IPS-18c (cell line): ENCODE data around the gene CLEC4D.
"Not testable (repeated sequence)": the region's sequence is repeated elsewhere in the genome, so short reads cannot be mapped to it uniquely, and the experiment has no call there.

Experiments used
- H3K4me3 ChIP-seq: 2 replicates; pipeline ENCODE4 v1.7.0; 2013; ENCODE audit warnings: low read depth, mild to moderate bottlenecking, low read length, moderate library complexity; ENCODE audit not compliant: insufficient read depth
- H3K9me3 ChIP-seq: one replicate; pipeline ENCODE4 v1.6.1; 2013; ENCODE audit warnings: mild to moderate bottlenecking, low read length, moderate library complexity; ENCODE audit not compliant: control insufficient read depth, insufficient read depth

Gene CLEC4D

DNA sequence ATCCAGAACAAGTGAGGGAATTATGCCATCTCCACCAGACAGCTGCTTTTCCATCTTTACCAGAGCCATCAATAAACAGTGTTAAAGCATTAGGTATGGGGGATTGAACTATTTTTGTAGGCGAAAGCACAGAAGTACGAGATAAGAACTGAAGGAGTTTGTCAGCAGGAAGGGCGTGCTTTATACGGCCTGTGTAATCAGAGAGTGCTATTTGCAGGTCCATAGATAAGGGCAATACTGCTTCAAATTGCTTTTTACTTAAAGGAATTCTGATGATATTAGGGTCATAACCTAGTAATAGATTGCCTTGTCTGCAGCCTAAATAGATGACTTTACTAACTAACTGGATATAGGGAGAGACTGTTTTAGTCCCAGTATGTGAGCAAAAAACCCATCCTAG, 47.7 kb downstream of the CLEC4D start:
- 0 out of 2 replicates have a peak overlapping the region, but pooled peaks have one; percentile 10 for H3K4me3 ChIP-seq
- H3K9me3 ChIP-seq = no peaks in the 10 kb centered on the region

GRCh38 chr12:8562310-8562709, 49.0 kb downstream of the CLEC4D start:
- Histone ChIP-seq H3K4me3 (no peak overlapping the region), H3K9me3 (no peaks in the 10 kb centered on the region)

DNA sequence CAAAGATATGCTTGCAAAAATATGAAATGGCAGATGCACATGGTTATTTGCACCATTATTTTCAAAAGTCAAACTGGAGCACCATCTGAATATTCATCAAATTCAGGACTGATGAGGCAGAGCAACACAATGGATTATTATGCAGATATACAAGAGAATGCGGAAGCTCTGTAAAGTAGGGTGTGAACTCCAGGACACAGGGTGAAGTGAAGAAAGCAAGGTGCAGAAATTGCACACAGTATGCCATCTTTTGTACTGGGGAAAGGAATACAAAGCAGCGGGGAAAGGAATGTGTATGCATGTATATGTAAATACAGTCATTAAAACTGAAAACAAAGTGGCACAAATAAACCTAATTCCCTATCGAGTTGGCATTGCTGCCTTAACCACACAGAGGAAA, 50.1 kb downstream of the CLEC4D start:
- H3K9me3 ChIP-seq = no peaks in the 10 kb centered on the region

DNA sequence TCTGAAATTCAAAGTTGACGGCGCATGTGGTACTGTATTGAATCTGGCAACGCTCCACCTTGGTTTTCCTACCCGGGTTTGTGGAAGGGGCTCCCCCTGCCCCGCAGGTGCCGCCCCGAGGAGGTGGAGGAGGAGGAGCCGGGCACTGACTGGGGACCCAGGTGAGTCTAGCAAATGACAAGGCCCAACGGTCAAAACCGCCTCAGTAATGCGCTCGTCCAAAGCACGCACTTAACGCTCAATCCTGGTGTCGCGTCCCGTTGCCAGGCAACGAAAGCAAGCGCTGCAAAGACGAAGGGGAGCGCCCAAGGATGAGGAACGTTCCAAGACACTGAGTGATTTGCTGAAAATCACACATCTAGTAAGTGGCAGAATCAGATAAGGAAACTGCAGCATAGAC, 51.4 kb downstream of the CLEC4D start:
- H3K4me3 ChIP-seq = no peak overlapping the region
- H3K9me3 ChIP-seq = no peaks in the 10 kb centered on the region

More for the DNA sequence above, 50.1 kb downstream of the CLEC4D start:
- H3K4me3 ChIP-seq = no peak overlapping the region

DNA sequence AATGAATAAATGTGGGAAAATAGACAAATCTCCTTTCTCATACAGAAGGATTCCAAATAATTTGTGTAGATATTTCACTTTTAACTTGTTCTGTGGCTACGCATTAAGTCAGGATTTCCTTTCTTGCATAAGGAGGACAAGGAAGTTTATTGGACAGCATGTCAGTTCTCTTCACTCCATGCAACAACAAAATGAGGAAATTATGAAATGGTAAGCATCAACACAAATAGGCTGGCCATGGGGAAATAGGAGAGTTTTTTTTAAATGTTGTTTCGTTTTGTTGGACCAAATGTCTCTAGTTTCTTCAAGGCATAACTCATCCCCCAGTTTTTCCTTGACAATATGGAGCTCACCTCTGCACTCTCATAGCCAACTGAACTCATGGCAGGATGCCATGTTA, 52.7 kb downstream of the CLEC4D start:
- not testable (repeated sequence) for H3K9me3 ChIP-seq, H3K4me3 ChIP-seq

DNA sequence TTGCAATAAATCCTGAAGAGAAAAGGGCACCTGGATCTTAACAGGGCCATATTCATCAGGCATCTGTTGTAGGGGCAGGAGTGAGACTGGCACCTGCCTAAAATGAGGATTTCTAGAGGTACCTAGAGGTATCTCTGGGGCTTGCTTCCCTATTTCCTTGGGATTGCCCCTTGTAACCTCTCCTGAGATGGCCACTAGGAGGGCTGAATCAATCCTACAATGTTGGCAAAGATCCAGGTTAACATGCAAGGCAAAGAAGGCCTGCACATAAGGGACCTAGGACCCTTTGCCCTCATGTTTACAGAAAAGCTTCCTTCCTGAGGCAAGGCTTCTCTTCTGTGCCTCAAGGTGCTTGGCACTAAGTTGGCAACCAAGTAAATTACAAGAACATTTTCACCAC, 53.2 kb downstream of the CLEC4D start:
- no peaks in the 10 kb centered on the region for H3K9me3 ChIP-seq

More for the DNA sequence above, 53.2 kb downstream of the CLEC4D start:
- H3K4me3 ChIP-seq = no peak overlapping the region
